Measurements from ENCODE around the gene CENPU.

The CENPU gene

DNA sequence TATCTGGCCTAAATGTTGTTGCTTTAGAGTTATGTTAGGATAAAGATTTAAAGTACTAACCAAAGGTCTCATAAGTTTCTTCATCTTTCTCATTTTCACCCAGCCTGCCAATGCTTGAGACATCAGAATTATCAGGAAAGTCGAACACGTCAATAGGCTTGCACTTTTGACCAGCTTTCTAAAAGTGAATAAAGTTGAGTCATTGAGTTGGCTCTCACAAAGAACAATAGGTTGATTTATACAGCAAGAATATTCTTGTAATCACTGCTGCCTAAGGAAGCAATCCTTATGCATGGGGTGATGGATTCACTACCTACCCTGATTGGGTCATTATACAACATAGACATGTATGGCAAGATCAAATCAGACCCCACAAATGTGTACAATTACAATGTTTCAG lies 5.0 kb downstream of the CENPU start:
- Histone ChIP-seq H3K4me1 (ENCODE audit: control insufficient read depth, insufficient read depth, low read length) (peaks cover 11% of the 10 kb centered on the region), H3K9ac (ENCODE audit: low read length) (no peak overlapping the region), H3K36me3 (ENCODE audit: control insufficient read depth, insufficient read depth, low read length) (no peaks in the 10 kb centered on the region), H3K4me3 (ENCODE audit: low read length) (no peak overlapping the region), H3K27me3 (ENCODE audit: control insufficient read depth, insufficient read depth, low read length) (no peaks in the 10 kb centered on the region), H3K9me3 (ENCODE audit: control insufficient read depth, low read length) (no peaks in the 10 kb centered on the region)

DNA sequence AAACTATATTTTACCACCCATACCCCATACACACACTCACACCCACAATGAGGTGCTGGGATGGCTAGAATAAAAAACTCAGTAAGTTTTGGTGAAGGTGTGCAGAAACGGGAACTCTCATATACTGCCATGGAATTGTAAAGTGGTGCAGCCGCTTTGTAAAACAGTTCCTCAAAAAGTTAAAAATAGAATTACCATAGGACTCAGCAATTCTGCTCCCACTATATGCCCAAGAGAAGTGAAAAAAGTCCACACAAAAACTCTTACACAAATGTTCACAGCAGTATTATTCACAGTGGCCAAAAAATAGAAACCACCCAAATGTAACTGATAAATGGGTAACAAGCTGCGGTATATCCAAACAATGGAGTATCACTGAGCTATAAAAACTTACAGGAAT lies 6.5 kb downstream of the CENPU start:
- H3K36me3 ChIP-seq (ENCODE audit: control insufficient read depth, insufficient read depth, low read length) = no peaks in the 10 kb centered on the region
- H3K4me1 ChIP-seq (ENCODE audit: control insufficient read depth, insufficient read depth, low read length) = peaks cover 11% of the 10 kb centered on the region
- no peaks in the 10 kb centered on the region for H3K9me3 ChIP-seq (ENCODE audit: control insufficient read depth, low read length)
- no peak overlapping the region for H3K9ac ChIP-seq (ENCODE audit: low read length)
- no peak overlapping the region for H3K4me3 ChIP-seq (ENCODE audit: low read length)
- H3K27me3 ChIP-seq (ENCODE audit: control insufficient read depth, insufficient read depth, low read length) = no peaks in the 10 kb centered on the region

DNA sequence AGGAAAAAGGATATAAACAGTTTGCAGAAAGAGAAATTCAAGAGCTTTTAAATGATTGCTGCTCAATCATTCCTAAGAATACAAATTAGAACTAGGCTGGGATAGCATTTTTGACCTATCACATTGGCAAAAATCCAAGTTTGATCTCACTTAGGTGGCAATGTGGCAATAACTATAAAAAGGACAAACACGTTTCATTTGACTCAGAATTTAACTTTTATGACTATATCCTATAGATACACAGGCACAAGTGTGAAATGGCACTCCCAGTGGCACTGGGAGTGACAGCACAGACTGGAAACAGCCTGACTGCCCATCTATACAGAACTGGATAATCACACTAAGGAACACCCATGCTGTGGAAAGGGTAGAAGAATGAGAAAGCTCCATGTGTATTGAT lies 11.1 kb downstream of the CENPU start:
- H3K9me3 ChIP-seq (ENCODE audit: control insufficient read depth, low read length) = no peaks in the 10 kb centered on the region
- H3K4me3 ChIP-seq (ENCODE audit: low read length) = no peak overlapping the region
- H3K27me3 ChIP-seq (ENCODE audit: control insufficient read depth, insufficient read depth, low read length) = no peaks in the 10 kb centered on the region
- H3K9ac ChIP-seq (ENCODE audit: low read length) = no peak overlapping the region
- H3K36me3 ChIP-seq (ENCODE audit: control insufficient read depth, insufficient read depth, low read length) = no peaks in the 10 kb centered on the region
- H3K4me1 ChIP-seq (ENCODE audit: control insufficient read depth, insufficient read depth, low read length) = no peaks in the 10 kb centered on the region

DNA sequence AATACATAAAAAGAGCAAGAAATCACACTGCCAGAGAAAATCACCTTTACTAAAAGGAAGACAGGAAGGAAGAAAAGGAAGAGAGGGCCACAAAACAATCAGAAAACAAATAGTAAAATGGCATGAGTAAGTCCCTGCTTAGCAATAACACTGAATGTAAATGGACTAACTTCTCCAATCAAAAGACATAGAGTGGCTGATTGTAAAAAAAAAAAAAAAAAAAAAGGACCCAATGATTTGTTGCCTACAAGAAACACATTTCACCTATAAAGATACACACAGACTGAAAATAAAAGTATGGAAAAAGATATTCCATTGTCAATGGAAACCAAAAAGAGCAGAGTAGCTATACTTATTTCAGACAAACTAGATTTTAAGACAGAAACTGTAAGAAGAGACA lies 12.6 kb downstream of the CENPU start:
- H3K27me3 ChIP-seq (ENCODE audit: control insufficient read depth, insufficient read depth, low read length) = no peaks in the 10 kb centered on the region

DNA sequence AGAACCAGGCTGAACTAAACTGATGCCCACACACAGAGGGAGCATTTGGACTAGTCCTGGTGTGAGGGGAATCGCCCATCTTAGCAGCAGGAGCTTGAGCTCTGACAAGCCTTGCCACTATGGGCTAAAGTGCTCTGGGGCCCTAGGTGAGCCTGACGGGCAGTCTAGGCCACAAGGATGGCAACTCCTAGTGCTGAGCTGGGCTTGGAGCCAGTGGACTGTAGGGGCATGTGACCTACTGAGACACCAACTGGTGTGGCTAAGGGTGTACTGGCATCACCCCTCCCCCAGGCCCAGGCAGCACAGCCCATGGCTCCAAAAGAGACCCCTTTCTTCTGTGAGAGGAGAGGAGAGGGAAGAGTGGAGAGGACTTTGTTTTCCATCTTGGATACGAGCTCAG lies 14.5 kb downstream of the CENPU start:
- no peaks in the 10 kb centered on the region for H3K9me3 ChIP-seq (ENCODE audit: control insufficient read depth, low read length)
- no peaks in the 10 kb centered on the region for H3K36me3 ChIP-seq (ENCODE audit: control insufficient read depth, insufficient read depth, low read length)
- H3K9ac ChIP-seq (ENCODE audit: low read length) = no peak overlapping the region
- H3K4me1 ChIP-seq (ENCODE audit: control insufficient read depth, insufficient read depth, low read length) = no peaks in the 10 kb centered on the region
- H3K27me3 ChIP-seq (ENCODE audit: control insufficient read depth, insufficient read depth, low read length) = no peaks in the 10 kb centered on the region
- H3K4me3 ChIP-seq (ENCODE audit: low read length) = no peak overlapping the region

More for the DNA sequence above, 12.6 kb downstream of the CENPU start:
- H3K9ac ChIP-seq (ENCODE audit: low read length) = no peak overlapping the region
- H3K4me3 ChIP-seq (ENCODE audit: low read length) = no peak overlapping the region
- H3K36me3 ChIP-seq (ENCODE audit: control insufficient read depth, insufficient read depth, low read length) = no peaks in the 10 kb centered on the region
- H3K9me3 ChIP-seq (ENCODE audit: control insufficient read depth, low read length) = no peaks in the 10 kb centered on the region
- no peaks in the 10 kb centered on the region for H3K4me1 ChIP-seq (ENCODE audit: control insufficient read depth, insufficient read depth, low read length)

DNA sequence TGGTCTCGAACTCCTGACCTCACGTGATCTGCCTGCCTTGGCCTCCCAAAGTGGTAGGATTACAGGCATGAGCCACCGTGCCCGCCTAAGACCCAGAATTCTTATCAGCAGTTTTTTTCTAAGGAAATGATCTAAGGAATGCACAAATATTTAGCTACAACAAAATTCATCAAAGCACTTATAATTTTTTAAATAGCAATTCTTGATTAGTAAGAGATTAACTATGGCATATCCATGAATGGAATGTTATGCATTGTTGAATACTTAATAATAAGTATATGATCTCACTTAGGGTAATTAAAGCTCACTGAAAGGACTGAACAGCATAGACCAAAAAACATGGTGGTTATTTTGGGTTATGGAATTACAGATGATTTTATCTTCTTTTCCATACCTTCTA lies 18.4 kb downstream of the CENPU start:
- H3K9me3 ChIP-seq (ENCODE audit: control insufficient read depth, low read length) = no peaks in the 10 kb centered on the region
- H3K9ac ChIP-seq (ENCODE audit: low read length) = no peak overlapping the region
- H3K4me1 ChIP-seq (ENCODE audit: control insufficient read depth, insufficient read depth, low read length) = no peaks in the 10 kb centered on the region
- H3K27me3 ChIP-seq (ENCODE audit: control insufficient read depth, insufficient read depth, low read length) = no peaks in the 10 kb centered on the region
- H3K36me3 ChIP-seq (ENCODE audit: control insufficient read depth, insufficient read depth, low read length) = no peaks in the 10 kb centered on the region
- no peak overlapping the region for H3K4me3 ChIP-seq (ENCODE audit: low read length)

DNA sequence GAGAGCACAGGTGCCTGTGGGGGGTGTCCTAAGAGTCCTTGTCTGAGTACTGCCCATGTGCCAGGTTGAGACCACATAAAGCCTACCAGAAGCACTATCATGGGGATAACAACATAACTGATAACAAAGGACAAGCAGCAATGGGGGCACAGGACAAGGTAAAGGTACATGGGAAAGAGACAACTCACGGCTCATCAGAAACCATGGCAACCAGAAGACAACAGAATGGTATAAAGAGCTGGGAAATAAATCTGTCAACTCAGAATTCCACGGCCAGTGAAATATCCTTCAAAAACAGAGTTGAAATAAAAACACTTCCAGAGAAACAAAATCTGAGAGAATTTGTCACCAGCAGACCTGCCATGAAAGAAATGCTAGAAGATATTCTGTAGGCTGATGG lies 20.0 kb downstream of the CENPU start:
- Histone ChIP-seq H3K4me3 (ENCODE audit: low read length) (no peak overlapping the region), H3K4me1 (ENCODE audit: control insufficient read depth, insufficient read depth, low read length) (no peaks in the 10 kb centered on the region), H3K27me3 (ENCODE audit: control insufficient read depth, insufficient read depth, low read length) (no peaks in the 10 kb centered on the region), H3K36me3 (ENCODE audit: control insufficient read depth, insufficient read depth, low read length) (no peaks in the 10 kb centered on the region), H3K9me3 (ENCODE audit: control insufficient read depth, low read length) (no peaks in the 10 kb centered on the region), H3K9ac (ENCODE audit: low read length) (no peak overlapping the region)

DNA sequence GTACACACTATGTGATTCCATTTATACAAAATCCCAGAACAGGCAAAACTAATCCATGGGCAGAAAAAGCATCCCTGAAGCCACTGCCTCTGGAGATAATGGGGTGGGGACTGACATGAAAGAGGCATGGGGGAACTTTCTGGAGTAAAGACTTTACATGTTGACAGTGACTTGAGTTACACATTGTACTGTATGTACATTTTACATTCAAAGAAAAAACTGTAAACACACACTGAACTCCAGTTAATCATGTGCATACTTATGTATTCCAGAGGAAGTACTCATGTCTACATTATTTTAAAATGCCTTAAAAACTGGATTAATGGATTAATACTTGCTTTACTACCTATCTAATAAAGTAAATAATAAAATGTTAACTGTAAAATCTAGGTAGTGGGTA lies 21.6 kb downstream of the CENPU start:
- Histone ChIP-seq H3K27me3 (ENCODE audit: control insufficient read depth, insufficient read depth, low read length) (no peaks in the 10 kb centered on the region), H3K4me3 (ENCODE audit: low read length) (no peak overlapping the region), H3K4me1 (ENCODE audit: control insufficient read depth, insufficient read depth, low read length) (no peaks in the 10 kb centered on the region), H3K36me3 (ENCODE audit: control insufficient read depth, insufficient read depth, low read length) (no peaks in the 10 kb centered on the region), H3K9ac (ENCODE audit: low read length) (no peak overlapping the region), H3K9me3 (ENCODE audit: control insufficient read depth, low read length) (no peaks in the 10 kb centered on the region)

DNA sequence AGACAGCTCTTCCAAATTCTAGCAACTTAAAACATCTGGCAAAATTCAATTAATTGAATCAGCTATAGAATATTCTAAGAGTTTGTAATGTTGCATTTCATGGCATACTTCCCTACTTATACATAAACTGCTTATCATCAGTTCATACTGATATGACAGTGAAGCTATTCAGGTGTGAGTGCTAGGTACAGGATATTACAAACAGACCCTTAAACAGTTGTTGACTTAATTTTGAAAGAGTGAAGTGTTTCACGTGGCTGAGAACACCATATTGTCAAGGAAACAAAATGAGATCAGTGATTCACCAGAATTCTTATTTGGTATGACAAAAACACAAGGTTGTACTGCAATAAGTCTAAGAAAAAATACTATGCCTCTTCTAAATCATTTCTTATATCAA lies 27.4 kb downstream of the CENPU start:
- Histone ChIP-seq H3K4me1 (ENCODE audit: control insufficient read depth, insufficient read depth, low read length) (no peaks in the 10 kb centered on the region), H3K9me3 (ENCODE audit: control insufficient read depth, low read length) (no peaks in the 10 kb centered on the region), H3K9ac (ENCODE audit: low read length) (no peak overlapping the region), H3K27me3 (ENCODE audit: control insufficient read depth, insufficient read depth, low read length) (no peaks in the 10 kb centered on the region), H3K4me3 (ENCODE audit: low read length) (no peak overlapping the region), H3K36me3 (ENCODE audit: control insufficient read depth, insufficient read depth, low read length) (no peaks in the 10 kb centered on the region)

DNA sequence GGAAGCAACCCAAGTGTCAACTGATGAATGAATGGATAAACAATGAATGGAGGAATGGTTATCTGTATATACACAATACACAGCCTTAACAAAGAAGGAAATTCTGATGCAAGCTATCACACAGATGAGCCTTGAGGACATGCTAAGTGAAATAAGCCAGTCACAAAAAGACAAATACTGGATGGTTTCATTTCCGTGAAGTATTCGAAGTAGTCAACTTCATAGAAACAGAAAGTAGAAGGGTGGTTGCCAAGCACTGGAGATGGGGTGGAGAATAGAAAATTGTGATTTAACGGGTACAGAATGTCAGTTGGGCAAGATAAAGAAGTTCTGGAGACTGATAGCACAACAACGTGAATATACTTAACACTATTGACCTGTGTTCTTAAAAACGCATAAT lies 28.2 kb downstream of the CENPU start:
- H3K4me1 ChIP-seq (ENCODE audit: control insufficient read depth, insufficient read depth, low read length) = no peaks in the 10 kb centered on the region
- no peaks in the 10 kb centered on the region for H3K27me3 ChIP-seq (ENCODE audit: control insufficient read depth, insufficient read depth, low read length)
- no peaks in the 10 kb centered on the region for H3K36me3 ChIP-seq (ENCODE audit: control insufficient read depth, insufficient read depth, low read length)
- H3K4me3 ChIP-seq (ENCODE audit: low read length) = no peak overlapping the region
- no peak overlapping the region for H3K9ac ChIP-seq (ENCODE audit: low read length)
- H3K9me3 ChIP-seq (ENCODE audit: control insufficient read depth, low read length) = no peaks in the 10 kb centered on the region

DNA sequence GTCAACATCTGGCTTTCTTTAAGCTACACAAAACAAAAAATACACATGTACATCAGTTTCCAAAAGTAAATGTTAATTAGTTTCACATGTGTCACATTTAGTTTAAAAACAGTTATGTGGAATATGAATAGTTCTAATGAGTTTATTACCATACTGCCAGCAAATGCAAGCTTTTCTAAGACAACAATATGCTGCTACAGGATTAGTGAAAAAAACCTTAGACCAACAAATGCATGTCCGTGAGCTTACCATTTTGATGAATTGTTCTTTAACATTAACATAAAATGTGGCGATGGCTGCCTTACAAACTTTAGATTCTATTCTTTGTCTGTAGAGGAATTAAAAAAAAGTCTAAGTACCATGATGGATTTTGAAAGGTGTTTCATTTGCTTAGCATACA lies 31.8 kb downstream of the CENPU start:
- Histone ChIP-seq H3K9ac (ENCODE audit: low read length) (no peak overlapping the region), H3K9me3 (ENCODE audit: control insufficient read depth, low read length) (no peaks in the 10 kb centered on the region), H3K4me3 (ENCODE audit: low read length) (no peak overlapping the region), H3K36me3 (ENCODE audit: control insufficient read depth, insufficient read depth, low read length) (no peaks in the 10 kb centered on the region), H3K4me1 (ENCODE audit: control insufficient read depth, insufficient read depth, low read length) (no peaks in the 10 kb centered on the region), H3K27me3 (ENCODE audit: control insufficient read depth, insufficient read depth, low read length) (no peaks in the 10 kb centered on the region)

DNA sequence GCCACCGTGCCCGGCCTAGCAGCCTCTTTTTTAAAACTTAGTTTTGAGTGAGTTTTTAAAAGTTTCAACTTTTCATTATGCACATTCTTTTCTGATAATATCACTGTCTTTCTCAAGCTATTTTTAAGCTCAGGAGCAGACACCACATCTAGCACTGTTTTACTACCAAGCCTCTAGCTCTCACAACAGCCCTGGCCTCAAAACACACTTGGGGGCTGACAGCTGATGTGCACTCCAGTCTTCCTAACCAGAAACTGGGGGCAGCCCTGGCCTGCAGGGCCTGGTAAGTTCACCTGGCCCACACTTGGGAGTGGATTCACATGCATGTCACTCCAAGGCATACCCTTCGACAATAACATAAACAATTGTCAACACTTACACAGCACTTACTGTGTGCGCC lies 34.0 kb downstream of the CENPU start:
- H3K9ac ChIP-seq (ENCODE audit: low read length) = no peak overlapping the region
- H3K36me3 ChIP-seq (ENCODE audit: control insufficient read depth, insufficient read depth, low read length) = no peaks in the 10 kb centered on the region
- no peaks in the 10 kb centered on the region for H3K9me3 ChIP-seq (ENCODE audit: control insufficient read depth, low read length)
- H3K4me1 ChIP-seq (ENCODE audit: control insufficient read depth, insufficient read depth, low read length) = no peaks in the 10 kb centered on the region
- no peak overlapping the region for H3K4me3 ChIP-seq (ENCODE audit: low read length)
- H3K27me3 ChIP-seq (ENCODE audit: control insufficient read depth, insufficient read depth, low read length) = no peaks in the 10 kb centered on the region

DNA sequence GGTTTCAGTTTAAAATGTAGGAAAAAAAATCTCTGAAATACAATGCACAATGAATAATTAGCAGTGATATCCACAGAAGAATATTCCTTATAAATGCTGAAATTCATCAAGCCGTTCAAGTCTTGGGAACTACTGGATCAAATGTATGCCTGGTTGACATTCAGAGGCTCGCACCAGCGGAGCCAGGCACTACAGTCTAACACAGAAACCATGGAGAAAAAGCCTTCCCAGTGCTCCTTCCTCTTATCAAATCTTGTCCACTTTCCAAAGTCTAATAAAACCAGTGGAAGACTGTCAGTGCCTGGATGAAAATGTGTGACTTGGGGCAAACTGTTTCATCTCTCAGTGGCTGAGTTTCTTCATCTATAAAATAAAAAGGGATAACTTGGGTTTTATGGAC lies 35.9 kb downstream of the CENPU start:
- no peak overlapping the region for H3K4me3 ChIP-seq (ENCODE audit: low read length)
- no peak overlapping the region for H3K9ac ChIP-seq (ENCODE audit: low read length)
- H3K9me3 ChIP-seq (ENCODE audit: control insufficient read depth, low read length) = no peaks in the 10 kb centered on the region
- no peaks in the 10 kb centered on the region for H3K27me3 ChIP-seq (ENCODE audit: control insufficient read depth, insufficient read depth, low read length)
- no peaks in the 10 kb centered on the region for H3K36me3 ChIP-seq (ENCODE audit: control insufficient read depth, insufficient read depth, low read length)
- H3K4me1 ChIP-seq (ENCODE audit: control insufficient read depth, insufficient read depth, low read length) = no peaks in the 10 kb centered on the region

All from mucosa of stomach (tissue), 1 donor.